ENCODE results near the gene F11R. TPM values are rescaled to one million over a fixed set of nuclear protein-coding genes. Genes with fewer than 3 reads are reported as not detected.
"Not testable (repeated sequence)": the region's sequence is repeated elsewhere in the genome, so short reads cannot be mapped to it uniquely, and the experiment has no call there.

The F11R gene
- total RNA-seq, 6 experiments from 2014 or later = 0.05 to 0.38 (median 0.14) TPM; not detected in 2

- Mint-ChIP-seq H3K4me1 (ENCODE audit: low read depth) (peaks cover 28% of the 10 kb centered on the region), H3K27ac (no peak overlapping the region), H3K4me3 (no peak overlapping the region), H3K9me3 (no peaks in the 10 kb centered on the region), H3K36me3 (ENCODE audit: low read depth) (no peaks in the 10 kb centered on the region), H3K27me3 (ENCODE audit: insufficient read depth) (peaks cover 6% of the 10 kb centered on the region)
- DNase-seq = no peak
- TF ChIP-seq CTCF (IDR thresholded peaks at IDR 0.05) = no peak
Observed at GRCh38 chr1:161000736-161001480, 20.0 kb downstream of the F11R start.

- DNase-seq = no peak
- H3K4me3 Mint-ChIP-seq = no peak overlapping the region
- H3K27me3 Mint-ChIP-seq (ENCODE audit: insufficient read depth) = peaks cover 7% of the 10 kb centered on the region
- TF ChIP-seq CTCF (IDR thresholded peaks at IDR 0.05) = peak; percentile 31; the same call in 1 of the 2 replicates
- H3K4me1 Mint-ChIP-seq (ENCODE audit: low read depth) = peaks cover 39% of the 10 kb centered on the region
- H3K9me3 Mint-ChIP-seq = no peaks in the 10 kb centered on the region
- no peak overlapping the region for H3K27ac Mint-ChIP-seq
- H3K36me3 Mint-ChIP-seq (ENCODE audit: low read depth) = no peaks in the 10 kb centered on the region
Observed at GRCh38 chr1:160999376-160999775, 21.6 kb downstream of the F11R start.

GRCh38 chr1:160997323-160998038 is 23.5 kb downstream of the F11R start:
- peak; percentile 75 for TF ChIP-seq CTCF (IDR thresholded peaks at IDR 0.05)
- H3K4me3 Mint-ChIP-seq = no peak overlapping the region
- peaks cover 48% of the 10 kb centered on the region for H3K4me1 Mint-ChIP-seq (ENCODE audit: low read depth)
- H3K9me3 Mint-ChIP-seq = no peaks in the 10 kb centered on the region
- peak; percentile 56 for DNase-seq
- H3K27me3 Mint-ChIP-seq (ENCODE audit: insufficient read depth) = peaks cover 7% of the 10 kb centered on the region
- no peaks in the 10 kb centered on the region for H3K36me3 Mint-ChIP-seq (ENCODE audit: low read depth)
- H3K27ac Mint-ChIP-seq = no peak overlapping the region

GRCh38 chr1:160996178-160996577 is 24.8 kb downstream of the F11R start:
- Mint-ChIP-seq H3K4me1 (ENCODE audit: low read depth) (peaks cover 41% of the 10 kb centered on the region), H3K4me3 (no peak overlapping the region), H3K9me3 (no peaks in the 10 kb centered on the region), H3K36me3 (ENCODE audit: low read depth) (no peaks in the 10 kb centered on the region), H3K27ac (peak overlapping the region; percentile 42; the same call in 1 of the 2 replicates), H3K27me3 (ENCODE audit: insufficient read depth) (peaks cover 5% of the 10 kb centered on the region)
- TF ChIP-seq CTCF (IDR thresholded peaks at IDR 0.05) = no peak
- DNase-seq = peak; percentile 57

GRCh38 chr1:160993544-160994193 is 27.3 kb downstream of the F11R start:
- TF ChIP-seq CTCF (IDR thresholded peaks at IDR 0.05) = peak; percentile 69
- no peak overlapping the region for H3K27ac Mint-ChIP-seq
- no peaks in the 10 kb centered on the region for H3K36me3 Mint-ChIP-seq (ENCODE audit: low read depth)

GRCh38 chr1:160992036-160992435 is 28.9 kb downstream of the F11R start:
- H3K4me1 Mint-ChIP-seq (ENCODE audit: low read depth) = peaks cover 31% of the 10 kb centered on the region
- H3K27me3 Mint-ChIP-seq (ENCODE audit: insufficient read depth); DNase-seq; H3K9me3 Mint-ChIP-seq; H3K36me3 Mint-ChIP-seq (ENCODE audit: low read depth); H3K4me3 Mint-ChIP-seq; H3K27ac Mint-ChIP-seq: not testable (repeated sequence)

More at GRCh38 chr1:160993544-160994193, 27.3 kb downstream of the F11R start:
- Mint-ChIP-seq H3K27me3 (ENCODE audit: insufficient read depth) (peaks cover 4% of the 10 kb centered on the region; the same call in 1 of the 2 replicates), H3K4me3 (no peak overlapping the region), H3K4me1 (ENCODE audit: low read depth) (peaks cover 39% of the 10 kb centered on the region), H3K9me3 (no peaks in the 10 kb centered on the region)
- DNase-seq = peak; percentile 78

Data from HFFc6 (cell line).